GM13976 (cell line): Measurements from ENCODE around the gene CYSRT1.
"Not testable (repeated sequence)": the region's sequence is repeated elsewhere in the genome, so short reads cannot be mapped to it uniquely, and the experiment has no call there.

Experiments used
- DNase-seq: peaks from one replicate; pipeline ENCODE4 v3.0.0; 2012; ENCODE audit warnings: low spot score
- in situ Hi-C: fragments of 300-500 bp; cut with MboI; formaldehyde crosslinking; loops from one replicate; pipeline ENCODE4 v1.12.0; 2022; ENCODE audit warnings: low sequenced_read_pairs, mixed read lengths, inconsistent platforms; ENCODE audit not compliant: unreplicated experiment
- TF ChIP-seq, protein P1 (sequence below): IDR thresholded peaks from 2 replicates; pipeline ENCODE4 v1.5.1; 2012; ENCODE audit warnings: borderline replicate concordance, mild to moderate bottlenecking; ENCODE audit not compliant: insufficient read depth; ENCODE audit errors: extremely low read depth, missing control alignments, control extremely low read depth

Gene CYSRT1

GRCh38 chr9:137256362-137256761, 31.4 kb downstream of the CYSRT1 start:
- in situ Hi-C loops, result no loop called here
- DNase-seq, result no peak
- TF ChIP-seq, protein P1, sequence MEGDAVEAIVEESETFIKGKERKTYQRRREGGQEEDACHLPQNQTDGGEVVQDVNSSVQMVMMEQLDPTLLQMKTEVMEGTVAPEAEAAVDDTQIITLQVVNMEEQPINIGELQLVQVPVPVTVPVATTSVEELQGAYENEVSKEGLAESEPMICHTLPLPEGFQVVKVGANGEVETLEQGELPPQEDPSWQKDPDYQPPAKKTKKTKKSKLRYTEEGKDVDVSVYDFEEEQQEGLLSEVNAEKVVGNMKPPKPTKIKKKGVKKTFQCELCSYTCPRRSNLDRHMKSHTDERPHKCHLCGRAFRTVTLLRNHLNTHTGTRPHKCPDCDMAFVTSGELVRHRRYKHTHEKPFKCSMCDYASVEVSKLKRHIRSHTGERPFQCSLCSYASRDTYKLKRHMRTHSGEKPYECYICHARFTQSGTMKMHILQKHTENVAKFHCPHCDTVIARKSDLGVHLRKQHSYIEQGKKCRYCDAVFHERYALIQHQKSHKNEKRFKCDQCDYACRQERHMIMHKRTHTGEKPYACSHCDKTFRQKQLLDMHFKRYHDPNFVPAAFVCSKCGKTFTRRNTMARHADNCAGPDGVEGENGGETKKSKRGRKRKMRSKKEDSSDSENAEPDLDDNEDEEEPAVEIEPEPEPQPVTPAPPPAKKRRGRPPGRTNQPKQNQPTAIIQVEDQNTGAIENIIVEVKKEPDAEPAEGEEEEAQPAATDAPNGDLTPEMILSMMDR, result no peak

DNA sequence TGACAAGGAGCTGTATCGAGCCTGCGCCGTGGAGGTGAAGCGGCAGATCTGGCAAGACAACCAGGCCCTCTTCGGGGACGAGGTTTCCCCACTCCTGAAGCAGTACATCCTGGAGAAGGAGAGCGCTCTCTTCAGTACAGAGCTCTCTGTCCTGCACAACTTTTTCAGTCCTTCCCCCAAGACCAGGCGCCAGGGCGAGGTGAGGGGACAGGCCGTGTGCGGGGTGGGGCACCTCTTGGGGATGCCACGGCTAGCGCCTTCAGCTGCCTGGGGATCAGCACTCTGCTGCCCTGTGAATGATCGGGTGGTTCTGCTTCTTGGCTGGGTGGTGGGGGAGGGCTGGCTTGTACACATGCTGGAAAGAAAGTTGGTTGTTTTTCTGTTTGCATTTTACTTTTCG, 31.9 kb downstream of the CYSRT1 start:
- in situ Hi-C loops, result no loop called here
- TF ChIP-seq, protein P1, result no peak
- no peak for DNase-seq

DNA sequence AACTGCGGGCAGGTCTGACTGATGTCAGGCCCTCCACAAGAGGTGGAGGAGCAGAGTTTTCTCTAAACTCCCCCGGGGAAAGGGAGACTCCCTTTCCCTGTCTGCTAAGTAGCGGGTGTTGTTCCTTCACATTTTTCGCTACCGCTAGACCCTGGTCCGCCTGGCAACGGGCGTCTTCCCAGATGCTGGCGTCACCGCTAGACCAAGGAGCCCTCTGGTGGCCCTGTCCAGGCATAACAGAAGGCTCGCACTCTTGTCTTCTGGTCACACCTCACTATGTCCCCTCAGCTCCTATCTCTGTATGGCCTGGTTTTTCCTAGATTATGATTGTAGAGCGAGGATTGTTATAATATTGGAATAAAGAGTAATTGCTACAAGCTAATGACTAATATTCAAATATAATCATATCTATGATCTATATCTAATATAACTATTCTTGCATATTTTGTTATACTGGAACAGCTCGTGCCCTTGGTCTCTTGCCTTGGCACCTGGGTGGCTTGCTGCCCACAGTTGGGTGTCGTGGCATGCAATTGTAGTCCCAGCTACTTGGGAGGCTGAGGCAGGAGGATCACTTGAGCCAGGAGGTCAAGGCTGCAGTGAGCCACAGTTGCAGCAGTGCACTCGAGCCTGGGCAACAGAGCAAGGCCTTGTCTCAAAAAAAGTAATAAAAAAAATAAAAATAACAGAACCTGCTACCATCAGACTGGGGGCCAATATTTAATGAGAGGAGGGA, 37.4 kb downstream of the CYSRT1 start:
- in situ Hi-C loops, DNase-seq: not testable (repeated sequence)

- in situ Hi-C loops, result no loop called here
Measured at GRCh38 chr9:137262909-137263285, 37.9 kb downstream of the CYSRT1 start.

DNA sequence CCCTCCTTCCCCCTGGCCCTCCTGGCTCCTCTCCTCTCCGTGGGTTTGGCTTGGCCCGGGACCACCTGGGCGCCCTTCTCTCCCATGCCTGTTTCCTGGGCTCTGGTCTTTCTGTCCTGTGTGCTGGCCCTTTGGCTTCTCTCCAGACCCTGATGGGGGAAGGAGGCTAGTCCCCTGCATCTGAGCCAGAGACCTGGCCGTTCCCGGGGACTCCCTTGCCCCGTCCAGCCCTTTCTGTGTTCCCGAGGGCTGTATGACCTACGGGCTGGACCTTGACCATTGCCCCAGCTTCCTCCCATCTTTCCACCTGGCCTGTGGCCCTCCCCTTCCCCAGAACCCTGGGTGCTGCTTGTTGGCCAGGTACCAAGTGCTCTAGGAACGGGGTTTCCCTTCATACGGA, 38.5 kb downstream of the CYSRT1 start:
- TF ChIP-seq, protein P1, result no peak
- no peak for DNase-seq
- in situ Hi-C loops, result no loop called here

More at GRCh38 chr9:137262909-137263285, 37.9 kb downstream of the CYSRT1 start:
- no peak for DNase-seq
- TF ChIP-seq, protein P1, result no peak

DNA sequence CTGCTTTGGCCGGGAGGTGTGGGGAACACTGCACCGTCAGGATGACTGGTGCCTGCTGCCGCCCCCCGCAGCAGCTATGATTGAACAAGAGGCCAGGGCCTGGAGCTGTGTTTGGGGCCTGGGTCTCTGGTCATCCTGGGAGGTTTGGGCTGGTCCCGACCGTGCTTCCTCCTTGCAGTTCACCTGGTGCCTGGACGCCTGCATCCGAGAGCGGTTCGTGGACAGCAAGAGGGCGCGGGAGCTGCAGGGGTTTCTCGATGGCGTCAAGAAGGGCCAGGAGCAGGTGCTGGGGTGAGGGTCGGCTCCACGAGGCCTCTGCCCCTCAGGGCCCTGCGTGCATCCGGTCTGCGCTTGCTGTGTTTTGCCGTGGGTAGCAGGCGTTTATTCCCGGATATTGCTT, 39.1 kb downstream of the CYSRT1 start:
- in situ Hi-C loops, result no loop called here
- TF ChIP-seq, protein P1, result no peak
- DNase-seq, result no peak

DNA sequence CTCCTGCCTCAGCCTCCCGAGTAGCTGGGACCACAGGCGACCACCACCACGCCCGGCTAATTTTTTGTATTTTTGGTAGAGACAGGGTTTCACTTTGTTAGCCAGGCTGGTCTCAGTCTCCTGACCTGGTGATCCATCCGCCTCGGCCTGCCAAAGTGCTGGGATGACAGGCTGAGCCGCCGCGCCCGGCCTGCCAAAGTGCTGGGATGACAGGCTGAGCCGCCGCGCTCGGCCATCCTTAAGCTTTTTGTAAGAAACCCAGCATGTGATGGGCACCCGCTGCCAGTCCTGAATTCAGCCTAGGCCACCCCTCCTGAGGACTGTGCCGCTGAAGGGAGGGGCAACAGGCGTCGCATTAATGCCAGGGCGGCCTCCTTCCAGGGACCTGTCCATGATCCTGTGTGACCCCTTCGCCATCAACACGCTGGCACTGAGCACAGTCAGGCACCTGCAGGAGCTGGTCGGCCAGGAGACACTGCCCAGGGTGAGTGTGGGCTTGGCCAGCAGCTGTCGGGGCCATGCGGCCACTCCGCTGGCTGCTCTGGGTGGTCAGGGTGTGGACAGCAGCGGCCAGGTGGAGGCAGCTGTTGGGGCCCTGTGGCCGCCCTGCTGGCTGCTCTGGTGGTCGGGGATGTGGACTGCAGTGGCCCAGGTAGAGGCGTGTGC, 40.7 kb downstream of the CYSRT1 start:
- in situ Hi-C loops, result no loop called here
- TF ChIP-seq, protein P1, result no peak
- no peak for DNase-seq
